Mucosa of gallbladder (tissue), 1 donor: ENCODE results near the gene PARG. TPM values are rescaled to one million over a fixed set of nuclear protein-coding genes. Genes with fewer than 3 reads are reported as not detected.
"Not testable (repeated sequence)": the region's sequence is repeated elsewhere in the genome, so short reads cannot be mapped to it uniquely, and the experiment has no call there.

Experiments
- DNase-seq: peaks from one replicate; pipeline ENCODE4 v3.0.0-alpha.2; 2020; ENCODE audit warnings: low spot score
- total RNA-seq: library from RNA; stranded (reverse); gene quantifications from one replicate; pipeline ENCODE4 v1.2.1, GENCODE V29; 2021
- donor health status: DM: no; HTN: no; CAD: no.

PARG gene
- total RNA-seq, 1 donor from 2014 or later: 31.7 TPM

GRCh38 chr10:49903829-49904228 is 38.0 kb downstream of the PARG start:
- not testable (repeated sequence) for DNase-seq

DNA sequence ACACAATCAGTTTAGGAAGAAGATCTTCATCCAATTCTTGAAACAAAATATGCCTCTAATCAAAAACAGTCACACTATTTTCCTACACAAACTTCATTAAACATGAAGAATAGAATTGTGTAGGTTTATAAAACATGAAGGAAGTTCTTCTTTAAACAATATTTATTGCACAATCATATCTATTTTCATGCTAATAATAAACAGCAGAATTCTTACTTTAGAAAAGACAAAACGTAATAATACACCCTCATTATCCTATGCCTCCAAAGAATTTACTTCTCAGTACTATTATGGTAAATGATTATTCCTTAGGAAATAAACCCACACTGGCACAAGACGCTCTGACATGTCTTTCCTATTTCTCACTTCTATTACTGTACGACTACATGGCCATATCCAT is 41.4 kb downstream of the PARG start:
- not testable (repeated sequence) for DNase-seq

DNA sequence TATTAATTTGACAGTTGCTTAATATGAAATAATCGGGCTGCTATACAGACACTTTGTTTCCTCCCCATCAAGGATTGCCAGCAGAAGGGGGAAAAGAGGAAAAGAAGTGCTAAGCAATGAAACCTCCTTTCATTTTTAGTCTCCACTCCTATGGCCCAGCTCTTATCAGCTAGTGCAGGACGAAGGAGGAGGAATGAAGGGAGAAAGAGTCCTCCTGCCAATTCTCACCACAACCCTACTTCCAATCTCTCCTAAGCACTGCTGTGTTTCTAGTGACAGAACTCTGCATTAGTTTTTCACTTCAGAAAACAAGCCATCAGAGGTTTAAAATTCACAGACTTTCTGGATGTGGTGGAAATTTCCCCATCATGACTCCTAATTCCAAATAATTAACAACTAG is 41.8 kb downstream of the PARG start:
- not testable (repeated sequence) for DNase-seq

GRCh38 chr10:49890025-49890424 is 51.8 kb downstream of the PARG start:
- DNase-seq: not testable (repeated sequence)

GRCh38 chr10:49884739-49885331 is 57.0 kb downstream of the PARG start:
- DNase-seq: not testable (repeated sequence)

DNA sequence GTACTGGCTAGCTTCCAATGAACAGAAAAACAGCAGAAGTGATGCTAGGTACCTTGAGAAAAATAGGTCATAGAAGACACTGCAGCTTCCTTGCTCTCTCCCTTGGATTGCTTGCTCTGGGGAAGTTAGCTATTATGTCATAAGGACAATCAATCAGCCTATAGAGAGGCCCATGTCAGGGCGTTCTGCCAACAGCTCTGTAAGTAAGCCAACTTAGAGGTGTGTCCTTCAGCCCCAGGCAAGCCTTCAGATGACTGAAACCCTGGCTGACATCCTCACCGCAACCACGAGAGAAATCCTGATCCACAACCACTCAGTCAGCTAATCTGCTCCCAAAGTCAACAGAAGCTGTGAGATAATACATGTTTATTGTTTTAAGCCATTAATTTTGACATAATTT is 58.0 kb downstream of the PARG start:
- not testable (repeated sequence) for DNase-seq

DNA sequence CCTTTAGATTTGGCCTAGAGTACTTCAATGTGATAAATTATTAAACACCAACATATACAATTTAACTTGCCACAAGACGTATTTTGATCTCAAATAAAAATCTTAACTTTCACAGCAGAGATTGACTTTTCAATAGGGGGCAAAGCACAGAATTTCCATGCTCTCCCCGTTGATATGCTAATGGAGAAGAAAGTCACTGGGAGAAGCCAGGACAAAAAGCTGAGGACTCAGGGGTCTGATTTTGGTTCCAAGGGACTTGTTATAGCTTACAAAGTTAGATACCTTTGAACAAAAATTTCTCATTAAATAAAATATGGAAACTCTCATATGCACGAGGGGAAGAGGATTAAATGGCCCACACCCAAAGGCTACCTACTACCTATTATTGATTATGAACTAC is 59.5 kb downstream of the PARG start:
- DNase-seq: not testable (repeated sequence)

DNA sequence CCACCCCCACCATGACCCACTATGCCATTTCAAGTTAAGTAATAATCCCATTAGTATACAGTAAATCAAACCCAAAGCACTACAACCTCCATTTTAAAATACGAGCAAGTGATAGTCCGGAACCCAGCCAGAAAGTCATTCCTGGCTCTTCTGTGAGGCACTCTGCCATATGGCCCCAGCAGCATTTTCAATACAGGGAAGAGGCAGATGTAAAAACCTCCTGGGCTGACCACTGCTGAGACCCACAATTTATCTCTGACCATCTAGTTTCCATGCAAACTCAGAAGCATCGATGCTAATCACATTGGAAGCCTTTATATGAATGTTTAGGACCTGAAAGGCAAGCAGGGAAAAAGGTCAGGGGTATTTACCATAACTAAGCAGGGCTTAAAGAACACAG is 69.1 kb downstream of the PARG start:
- DNase-seq: not testable (repeated sequence)

- DNase-seq: not testable (repeated sequence)
Measured at GRCh38 chr10:49871462-49871861, 70.4 kb downstream of the PARG start.

DNA sequence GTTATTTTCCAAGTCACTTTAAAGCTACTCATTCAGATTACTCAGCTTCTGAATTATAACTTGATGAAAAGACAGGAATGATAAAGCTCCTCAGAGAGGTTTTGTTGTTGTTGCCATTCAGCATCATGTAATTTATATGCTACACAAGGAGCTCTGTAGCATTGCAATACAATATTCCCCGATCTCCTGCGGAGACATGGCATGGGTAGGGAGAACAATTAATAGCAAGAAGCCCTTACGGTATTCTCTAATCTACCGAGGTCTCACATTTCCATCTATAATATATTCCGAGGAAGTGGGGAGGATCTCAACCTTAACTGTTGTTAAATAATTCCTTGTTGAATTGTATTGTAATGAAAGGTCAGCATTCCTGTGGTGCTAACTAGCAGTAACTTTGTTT is 81.9 kb downstream of the PARG start:
- DNase-seq: not testable (repeated sequence)

DNA sequence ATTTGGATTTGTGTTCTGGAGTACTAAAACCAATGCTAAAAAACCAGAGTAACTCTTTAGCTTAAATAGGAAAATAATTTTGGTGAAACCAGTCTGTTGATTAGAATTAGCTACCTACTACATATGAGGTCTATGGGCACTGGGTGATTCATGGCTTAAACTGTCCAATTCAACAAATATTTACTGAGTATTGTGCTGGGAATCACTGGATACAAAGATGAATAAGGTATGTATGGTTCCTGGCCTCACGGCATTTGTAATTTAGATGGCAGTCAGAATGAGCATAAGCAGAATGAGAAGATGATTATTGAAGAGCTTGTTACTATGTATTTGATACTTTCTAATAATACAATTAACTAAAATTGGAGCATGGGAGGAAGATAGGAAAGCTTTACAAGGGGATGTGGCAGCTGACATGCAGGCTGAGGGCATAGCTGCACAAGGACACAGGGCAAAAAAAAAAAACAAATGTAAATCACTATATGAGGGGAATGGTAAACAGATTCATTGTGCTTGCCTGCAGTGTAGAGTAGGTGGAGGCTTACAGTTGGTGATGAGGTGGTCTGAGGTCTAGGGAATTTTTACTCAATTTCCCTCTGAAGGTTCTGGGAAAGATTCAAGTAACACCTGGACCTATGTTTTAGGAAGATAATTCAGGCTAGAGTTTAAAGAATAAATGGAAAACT is 83.0 kb downstream of the PARG start:
- not testable (repeated sequence) for DNase-seq

DNA sequence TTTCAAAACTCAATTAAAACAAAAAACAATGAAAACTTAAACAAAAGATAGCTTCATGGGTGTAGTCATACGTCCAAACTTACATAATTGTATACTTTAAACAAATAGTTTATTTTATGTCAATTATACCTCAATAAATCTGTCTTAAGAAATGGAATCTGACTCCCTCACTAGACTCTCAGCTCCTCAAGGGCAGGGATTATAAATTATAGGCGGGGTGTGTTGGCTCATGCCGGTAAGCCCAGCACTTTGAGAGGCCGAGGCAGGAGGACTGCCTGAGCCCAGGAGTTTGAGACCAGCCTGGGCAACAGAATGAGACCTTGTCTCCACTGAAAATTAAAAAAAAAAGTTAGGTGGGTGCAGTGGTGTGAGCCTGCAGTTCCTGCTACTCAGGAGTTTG is 92.3 kb downstream of the PARG start:
- not testable (repeated sequence) for DNase-seq

- no peak for DNase-seq
Measured at GRCh38 chr10:49844775-49845595, 96.8 kb downstream of the PARG start.

DNA sequence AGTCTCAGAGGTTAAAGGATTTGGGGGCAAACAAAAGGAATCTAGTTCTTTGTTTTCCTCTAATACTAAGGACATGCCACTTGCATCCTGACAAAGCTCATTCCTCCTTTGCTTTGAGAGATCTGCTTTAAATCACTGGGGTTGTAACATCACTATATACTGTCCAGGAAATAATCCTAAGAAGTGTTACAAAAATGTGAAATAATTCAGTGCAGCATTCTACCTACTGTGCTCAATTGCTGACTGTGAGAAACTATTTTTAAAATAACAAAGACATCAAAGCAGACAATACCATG is 99.5 kb downstream of the PARG start:
- DNase-seq: not testable (repeated sequence)

- DNase-seq: no peak
Measured at GRCh38 chr10:49841615-49842332, 100.1 kb downstream of the PARG start.

DNA sequence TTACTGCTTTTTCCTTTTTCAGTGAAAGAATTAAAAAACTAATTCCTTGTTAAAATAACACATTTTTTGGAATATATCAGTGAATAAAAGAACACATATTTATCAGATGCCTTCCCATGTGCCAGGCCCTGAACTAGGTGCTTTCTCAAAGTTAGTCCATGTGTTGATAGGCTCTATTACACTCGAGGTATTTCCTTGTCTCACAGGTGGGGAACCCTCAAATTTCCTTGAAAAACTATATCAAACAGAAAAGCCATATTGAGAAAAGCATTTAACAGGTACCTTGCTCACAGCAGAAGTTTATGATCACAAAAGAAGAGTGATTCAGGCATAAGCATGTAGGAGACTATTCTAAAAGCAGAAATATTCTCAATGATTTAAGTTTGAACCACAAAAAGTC is 104.1 kb downstream of the PARG start:
- no peak for DNase-seq

- peak; percentile 15 for DNase-seq
Measured at GRCh38 chr10:49837051-49837478, 104.8 kb downstream of the PARG start.

GRCh38 chr10:49834976-49835375 is 106.9 kb downstream of the PARG start:
- no peak for DNase-seq

DNA sequence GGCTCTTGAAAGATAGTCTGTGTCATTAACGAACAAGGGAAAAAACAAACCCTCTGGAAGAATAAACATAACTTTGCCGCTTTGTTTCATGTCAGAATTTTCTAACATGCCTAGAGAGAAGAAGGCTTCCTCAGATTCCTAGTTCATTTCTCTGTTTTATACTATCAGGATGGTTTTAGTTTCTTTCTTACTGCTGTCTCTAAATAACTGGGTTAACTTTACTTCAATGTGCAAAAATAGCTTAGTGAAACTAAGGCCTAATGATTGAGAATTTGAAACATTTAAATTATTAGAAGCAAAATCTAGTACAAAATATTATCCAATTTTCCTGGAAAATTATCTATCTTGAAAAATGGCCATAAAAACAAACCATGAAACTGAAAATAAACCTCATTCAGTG is 107.6 kb downstream of the PARG start:
- DNase-seq: no peak

DNA sequence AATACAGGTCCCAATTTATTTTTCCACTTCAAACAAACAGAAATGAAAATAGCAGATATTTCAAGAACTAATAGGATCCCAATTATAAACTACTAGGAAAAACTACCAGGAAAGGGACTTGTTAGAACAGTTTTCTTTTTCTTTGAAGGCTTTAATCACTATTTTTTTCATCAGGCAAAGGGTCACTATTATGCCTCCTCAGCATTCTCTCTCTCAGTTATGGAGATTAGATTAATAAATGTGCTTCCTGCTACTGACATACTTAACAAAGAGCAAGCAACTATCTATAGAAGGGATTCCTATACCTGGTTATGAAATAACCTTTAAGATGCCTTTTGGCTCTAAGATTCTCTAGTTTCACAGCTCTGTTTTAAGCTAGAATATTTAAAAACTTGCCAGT is 108.7 kb downstream of the PARG start:
- no peak for DNase-seq

DNA sequence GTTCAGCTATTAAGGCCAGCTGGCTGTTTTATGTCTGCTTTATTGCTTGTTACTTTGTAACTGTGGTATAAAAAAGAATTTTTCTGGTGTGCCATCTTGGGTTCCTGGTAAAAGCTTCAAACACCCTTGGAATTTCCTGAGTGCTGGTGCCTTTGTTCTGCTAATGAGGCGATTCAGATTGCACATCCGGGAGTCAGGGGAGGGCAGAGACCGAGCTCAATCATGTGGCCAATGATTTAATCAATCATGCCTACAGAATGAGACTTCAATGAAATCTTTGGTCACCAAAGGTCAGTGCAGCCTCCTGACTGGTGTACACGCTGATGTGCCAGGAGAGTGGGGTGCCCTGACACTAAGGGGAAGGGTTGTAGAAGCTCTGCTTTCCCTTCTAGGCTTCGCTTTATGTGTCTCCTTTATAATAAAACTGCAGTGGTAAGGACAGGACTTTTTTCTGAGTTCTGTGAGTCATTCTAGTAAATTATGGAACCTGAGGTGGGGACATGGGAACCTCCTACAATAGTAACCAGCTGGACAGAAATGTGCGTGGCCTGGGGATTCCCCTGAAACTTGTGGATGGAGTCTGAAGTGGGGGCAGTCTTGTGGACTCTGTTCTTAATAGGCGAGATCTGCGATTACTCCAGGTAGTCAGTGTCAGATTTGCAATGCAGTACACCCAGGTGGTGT is 110.3 kb downstream of the PARG start:
- DNase-seq: peak; percentile 32

DNA sequence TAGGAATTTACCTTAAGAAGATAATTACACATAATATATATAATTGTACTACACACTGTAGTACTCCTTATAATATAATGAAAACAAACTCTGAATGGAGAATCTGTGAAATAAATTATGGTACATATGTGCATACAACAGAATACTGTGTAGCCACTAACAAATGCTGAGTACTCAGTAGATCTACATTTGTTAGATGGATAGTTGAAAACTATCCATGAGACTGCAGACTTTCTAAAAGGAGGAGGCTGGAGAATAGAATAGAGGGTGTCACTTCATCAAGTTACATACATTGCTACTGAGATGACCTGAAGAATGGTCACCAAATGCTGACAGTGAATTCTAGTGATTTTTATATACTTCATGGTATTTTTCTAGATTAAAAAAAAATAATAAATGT is 111.0 kb downstream of the PARG start:
- no peak for DNase-seq
